Fibroblast of skin of scalp (primary cell): ENCODE measurements around the gene ZNF490.
"Not testable (repeated sequence)": the region's sequence is repeated elsewhere in the genome, so short reads cannot be mapped to it uniquely, and the experiment has no call there.

Experiments used
- DNase-seq: peaks from one replicate; pipeline ENCODE4 v3.0.0-alpha.2; 2013

The ZNF490 gene

GRCh38 chr19:12621253-12622024 is 10.8 kb upstream of the ZNF490 start:
- not testable (repeated sequence) for DNase-seq

- DNase-seq = no peak
These were observed 7.0 kb upstream of the ZNF490 start for GRCh38 chr19:12617646-12618045.

GRCh38 chr19:12611361-12611699 is 717 bp upstream of the ZNF490 start:
- peak; percentile 77 for DNase-seq

- DNase-seq = no peak
These were observed 3.0 kb downstream of the ZNF490 start for GRCh38 chr19:12607631-12608030.

GRCh38 chr19:12606796-12607195 is 3.8 kb downstream of the ZNF490 start:
- no peak for DNase-seq

GRCh38 chr19:12603714-12604113 is 6.9 kb downstream of the ZNF490 start:
- DNase-seq = no peak

- DNase-seq = no peak
These were observed 13.0 kb downstream of the ZNF490 start for GRCh38 chr19:12597594-12597993.

- no peak for DNase-seq
These were observed 13.6 kb downstream of the ZNF490 start for GRCh38 chr19:12596927-12597548.

- DNase-seq = no peak
These were observed 14.1 kb downstream of the ZNF490 start for GRCh38 chr19:12596485-12596884.

GRCh38 chr19:12581100-12581499 is 29.5 kb downstream of the ZNF490 start:
- peak; percentile 5 for DNase-seq

- peak; percentile 59 for DNase-seq
These were observed 30.4 kb downstream of the ZNF490 start for GRCh38 chr19:12580180-12580694.

- DNase-seq = no peak
These were observed 32.0 kb downstream of the ZNF490 start for GRCh38 chr19:12578641-12579040.

GRCh38 chr19:12574036-12574435 is 36.6 kb downstream of the ZNF490 start:
- DNase-seq = no peak

- DNase-seq = peak; percentile 9
These were observed 42.7 kb downstream of the ZNF490 start for GRCh38 chr19:12567951-12568350.

GRCh38 chr19:12566380-12566779 is 44.2 kb downstream of the ZNF490 start:
- DNase-seq = not testable (repeated sequence)

- DNase-seq = peak; percentile 90
These were observed 46.5 kb downstream of the ZNF490 start for GRCh38 chr19:12564016-12564664.

- DNase-seq = no peak
These were observed 55.1 kb downstream of the ZNF490 start for GRCh38 chr19:12555456-12555930.

- DNase-seq = peak; percentile 99
These were observed 59.4 kb downstream of the ZNF490 start, which contains the start of gene ZNF564 for GRCh38 chr19:12551060-12551832. TSS of gene ZNF564 (minus strand) at chr19:12551482. CDS start at chr19:12551332, 150 bp downstream.

GRCh38 chr19:12546903-12547302 is 63.7 kb downstream of the ZNF490 start:
- DNase-seq = no peak

GRCh38 chr19:12546068-12546467 is 64.5 kb downstream of the ZNF490 start:
- DNase-seq = no peak

- no peak for DNase-seq
These were observed 65.3 kb downstream of the ZNF490 start for GRCh38 chr19:12545267-12545666.

GRCh38 chr19:12544401-12544876 is 66.2 kb downstream of the ZNF490 start:
- no peak for DNase-seq
